Bone marrow (tissue), 2 donors: ENCODE measurements around the gene ECD.

ENCODE experiments used
- DNase-seq, 2 donors: peaks; one replicate each; lab custom pipeline; 2025; lab: John Stamatoyannopoulos, UW

ECD gene

GRCh38 chr10:73096449-73097304 lies 71.1 kb downstream of the ECD start, which contains the start of gene P4HA1:
Gene P4HA1 (minus strand): TSS chr10:73096866. CDS start chr10:73074883, 21,983 bp downstream.
- DNase-seq: peak; percentile 94 to 97

DNA sequence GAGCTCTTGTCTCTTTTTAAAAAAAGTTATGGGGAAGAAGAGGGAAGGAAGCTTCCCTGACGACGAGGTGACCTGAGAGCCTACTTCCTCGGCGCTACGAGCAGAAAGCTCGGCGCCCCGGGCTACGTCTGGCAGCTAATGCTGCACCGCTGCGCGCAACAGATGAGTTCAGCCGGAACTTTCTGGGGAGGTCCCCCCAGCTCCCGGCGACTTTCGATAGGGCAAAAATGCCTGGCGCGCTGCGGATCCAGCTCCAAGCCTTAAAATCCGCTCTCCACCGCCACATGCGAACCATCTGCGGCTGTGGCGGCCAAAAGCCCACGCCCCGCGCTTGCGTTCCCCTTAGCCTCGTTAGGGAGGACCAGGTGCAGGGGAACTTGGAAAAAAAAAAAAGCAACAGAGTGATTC lies 71.8 kb downstream of the ECD start:
- DNase-seq: peak in 1 of 2 donors; percentile 22

DNA sequence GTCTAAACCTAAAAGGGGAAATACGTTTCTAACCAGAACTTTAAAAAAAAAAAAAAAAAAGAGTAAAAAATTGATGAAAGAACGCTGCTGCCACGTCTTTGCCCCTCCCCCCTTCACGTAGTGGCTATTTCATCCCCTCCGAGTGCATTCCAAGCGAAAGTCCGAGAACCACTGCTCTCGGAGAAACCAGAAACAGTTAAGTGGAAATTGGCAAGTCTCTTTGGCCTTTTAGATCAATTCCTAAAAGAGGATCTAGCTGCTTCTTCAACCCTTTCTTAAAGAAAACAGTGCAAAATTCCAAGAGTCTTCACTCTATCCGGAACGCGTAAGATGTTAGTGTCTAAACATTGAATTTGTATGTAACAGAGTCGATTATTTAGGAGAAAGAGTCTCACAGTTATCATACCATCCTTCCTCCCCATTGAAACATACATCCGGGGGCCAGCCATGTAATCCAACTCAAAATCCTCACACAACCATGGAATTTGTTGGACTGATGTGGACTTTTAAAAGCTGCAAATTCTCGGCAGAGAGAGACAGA lies 72.3 kb downstream of the ECD start:
- DNase-seq: no peak

GRCh38 chr10:73094986-73095480 lies 72.8 kb downstream of the ECD start:
- DNase-seq: no peak

DNA sequence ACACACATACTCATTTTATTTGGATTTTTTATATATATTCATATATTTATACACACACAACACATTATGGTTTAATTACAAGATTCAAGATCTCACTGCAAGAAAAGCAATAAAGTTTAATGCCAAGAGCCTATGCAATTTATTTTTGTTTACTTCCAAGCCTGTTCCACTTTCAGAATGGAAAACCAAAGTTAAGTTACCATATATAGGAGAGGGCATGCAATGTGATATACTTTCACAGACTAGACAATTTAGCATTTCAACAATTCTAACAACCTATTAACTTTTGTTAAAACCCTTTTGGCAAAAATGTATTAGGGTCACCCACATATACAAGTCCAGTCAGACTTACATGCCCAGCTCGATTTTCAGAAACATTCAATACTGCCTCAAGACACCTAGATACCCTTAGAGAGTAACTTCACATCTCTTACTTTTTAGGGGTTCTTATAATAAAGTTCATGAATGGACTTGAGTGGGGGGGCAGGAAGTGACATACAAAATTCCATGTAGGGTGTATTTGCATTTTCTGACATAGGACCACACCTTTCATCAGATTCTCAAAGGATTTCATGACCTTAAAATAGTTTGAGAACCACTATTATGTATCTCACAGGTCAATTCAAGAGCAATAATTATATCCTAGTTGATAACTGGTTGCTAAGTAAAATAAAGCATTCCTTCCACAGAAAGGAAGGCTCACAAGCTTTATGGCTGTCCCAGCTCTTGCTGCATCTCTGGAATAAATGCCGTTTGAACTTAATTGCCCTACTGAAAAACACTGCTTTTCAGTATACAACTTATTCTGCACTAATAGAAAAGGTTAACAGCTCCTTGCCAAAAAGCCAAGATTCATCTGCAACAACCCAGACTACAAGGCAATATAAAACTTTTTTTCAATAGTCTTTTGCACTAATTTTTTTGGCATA lies 73.6 kb downstream of the ECD start:
- no peak for DNase-seq

DNA sequence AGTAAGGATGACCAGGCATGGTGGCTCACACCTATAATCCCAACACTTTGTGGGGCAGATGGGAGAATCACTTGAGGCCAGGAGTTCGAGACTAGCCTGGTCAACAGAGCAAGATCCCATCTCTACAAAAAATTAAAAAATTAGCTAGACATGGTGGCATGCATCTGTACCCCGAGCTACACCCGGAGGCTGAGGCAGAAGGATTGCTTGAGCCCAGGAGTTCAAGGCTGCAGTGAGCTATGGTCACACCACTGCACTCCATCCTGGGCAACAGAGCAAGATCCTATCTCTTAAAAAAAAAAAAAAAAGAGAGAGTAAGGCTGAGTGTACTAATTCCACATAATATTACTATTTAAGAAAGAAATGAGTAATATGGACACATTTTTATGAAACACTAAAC lies 75.0 kb downstream of the ECD start:
- no peak for DNase-seq

- no peak for DNase-seq
Observed at GRCh38 chr10:73088304-73088703, 79.5 kb downstream of the ECD start.

DNA sequence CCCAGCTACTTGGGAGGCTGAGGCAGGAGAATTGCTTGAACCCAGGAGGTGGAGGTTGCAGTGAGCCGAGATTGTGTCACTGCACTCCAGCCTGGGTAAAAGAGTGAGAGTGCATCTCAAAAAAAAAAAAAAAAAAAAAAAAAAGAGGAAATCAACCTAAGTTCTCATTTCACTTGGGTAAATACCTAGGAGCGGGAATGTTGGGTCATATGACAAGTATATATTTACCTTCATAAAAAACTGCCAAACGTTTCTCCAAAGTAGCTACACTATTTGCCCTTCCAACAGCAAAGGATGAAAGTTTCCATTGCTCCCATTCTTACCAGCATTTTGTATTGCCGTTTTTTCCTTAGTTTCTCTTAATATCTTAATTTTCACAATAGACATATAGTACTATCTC lies 81.0 kb downstream of the ECD start:
- DNase-seq: no peak

DNA sequence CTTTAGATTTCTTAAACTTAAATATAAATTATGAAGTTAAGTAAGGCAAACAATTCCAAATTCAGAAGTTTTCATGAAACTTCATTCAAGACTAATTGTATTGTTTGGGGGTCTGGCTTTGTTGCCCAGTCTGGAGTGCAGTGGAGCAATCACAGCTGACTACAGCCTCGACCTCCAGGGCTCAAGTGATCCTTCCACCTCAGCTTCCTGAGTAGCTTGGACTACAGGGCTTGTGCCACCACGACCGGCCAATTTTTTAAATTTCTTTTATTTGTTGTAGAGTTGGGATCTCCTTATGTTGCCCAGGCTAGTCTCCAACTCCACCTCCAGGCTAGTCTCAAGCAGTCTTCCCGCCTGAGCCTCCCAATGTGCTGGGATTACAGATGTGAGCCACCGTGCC lies 83.6 kb downstream of the ECD start:
- no peak for DNase-seq
